ENCODE results near the gene OR5V1.

OR5V1 gene

DNA sequence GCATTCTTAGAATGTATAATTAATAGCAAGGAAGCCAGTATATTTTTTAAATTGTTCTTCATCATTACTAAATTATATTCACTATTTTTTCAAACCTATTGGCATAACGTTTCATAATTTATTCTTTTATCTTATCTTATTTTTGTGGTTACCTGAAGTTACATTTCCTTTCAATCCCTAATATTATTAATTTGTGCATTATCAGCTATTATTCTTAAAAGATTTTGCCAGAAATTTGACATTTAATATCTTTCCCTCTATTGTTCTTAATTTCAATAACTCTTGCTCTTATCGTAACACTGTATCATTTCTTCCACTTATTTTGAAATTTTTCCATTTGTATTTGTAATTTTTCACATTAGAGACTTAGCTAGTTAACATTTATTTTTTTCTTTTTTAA lies 48.7 kb downstream of the OR5V1 start:
- Histone ChIP-seq H2BK12ac (ENCODE audit: low read length in 2 of 2) (no peak overlapping the region), H2BK5ac (ENCODE audit: low read depth, low read length, poor library complexity, severe bottlenecking) (no peak overlapping the region), H3K27ac (ENCODE audit: low read length, poor library complexity, severe bottlenecking) (no peak overlapping the region), H2AK5ac (ENCODE audit: low read length, severe bottlenecking) (no peak overlapping the region), H3K14ac (ENCODE audit: low read length in 2 of 2) (no peak overlapping the region), H3K9ac (ENCODE audit: low read length) (no peak overlapping the region), H3K4ac (ENCODE audit: low read depth in 1 of 2, low read length in 2 of 2) (no peak overlapping the region), H4K8ac (ENCODE audit: low read length) (no peak overlapping the region), H3K18ac (ENCODE audit: low read depth in 1 of 2, low read length in 2 of 2) (no peak overlapping the region), H4K91ac (ENCODE audit: low read length) (no peak overlapping the region), H3K79me1 (replicated peaks; ENCODE audit: low read length, poor library complexity, severe bottlenecking) (no peaks in the 10 kb centered on the region), H3K4me2 (ENCODE audit: low read length, poor library complexity, severe bottlenecking) (no peak overlapping the region), H3K4me1 (ENCODE audit: control insufficient read depth, insufficient read depth, low read depth, low read length) (no peaks in the 10 kb centered on the region), H2AFZ (ENCODE audit: low read depth, low read length) (no peak overlapping the region), H3K9me3 (ENCODE audit: control insufficient read depth, low read length) (peaks cover 2% of the 10 kb centered on the region), H3K4me3 (ENCODE audit: insufficient read depth in 1 of 2, low read depth in 1 of 2, low read length in 2 of 2) (no peak overlapping the region), H3K23ac (ENCODE audit: low read length in 2 of 2) (no peak overlapping the region), H2BK15ac (ENCODE audit: low read depth, poor library complexity, severe bottlenecking) (no peak overlapping the region), H2BK120ac (ENCODE audit: low read depth, low read length) (no peak overlapping the region), H3K36me3 (ENCODE audit: control insufficient read depth in 1 of 2, insufficient read depth in 2 of 2, low read depth in 1 of 2, low read length in 2 of 2) (no peaks in the 10 kb centered on the region), H3K27me3 (ENCODE audit: control insufficient read depth in 1 of 2, insufficient read depth in 1 of 2, low read length in 2 of 2) (no peaks in the 10 kb centered on the region)
- WGBS, result 100% methylated on average over 1 of the region's 2 CpGs
- DNase-seq, result no peak
